ENCODE data around the gene TPPP3.

Gene TPPP3

DNA sequence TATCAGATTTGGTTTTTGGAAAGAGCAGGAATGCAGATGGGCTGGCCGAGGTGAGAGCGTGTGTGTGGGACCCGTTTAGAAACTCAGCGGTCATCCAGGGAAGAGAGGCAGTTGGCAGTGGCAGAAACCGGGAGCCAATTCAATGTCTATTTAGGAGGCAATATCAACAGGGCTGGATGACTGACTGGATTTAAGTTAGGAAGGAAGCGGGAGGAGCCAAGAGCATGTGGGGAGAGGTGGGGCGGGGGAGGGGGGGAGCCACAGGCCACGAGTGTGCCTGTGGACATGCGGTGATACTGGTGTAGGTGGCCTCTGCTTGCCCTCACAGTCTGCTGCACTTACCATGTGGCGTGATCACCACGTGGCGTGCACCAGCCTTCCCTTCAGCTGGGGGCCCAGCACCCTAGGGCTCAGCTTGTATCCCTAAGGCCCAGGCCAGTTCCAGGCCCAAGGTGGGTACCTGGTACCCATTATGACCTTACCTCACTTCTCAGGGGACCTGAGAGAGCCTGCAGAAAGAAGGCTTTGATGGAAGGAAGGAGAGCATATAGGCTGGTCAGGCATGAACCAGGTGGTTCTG, 10.8 kb upstream of the TPPP3 start:
- DNase-seq, result peak; percentile 5

DNA sequence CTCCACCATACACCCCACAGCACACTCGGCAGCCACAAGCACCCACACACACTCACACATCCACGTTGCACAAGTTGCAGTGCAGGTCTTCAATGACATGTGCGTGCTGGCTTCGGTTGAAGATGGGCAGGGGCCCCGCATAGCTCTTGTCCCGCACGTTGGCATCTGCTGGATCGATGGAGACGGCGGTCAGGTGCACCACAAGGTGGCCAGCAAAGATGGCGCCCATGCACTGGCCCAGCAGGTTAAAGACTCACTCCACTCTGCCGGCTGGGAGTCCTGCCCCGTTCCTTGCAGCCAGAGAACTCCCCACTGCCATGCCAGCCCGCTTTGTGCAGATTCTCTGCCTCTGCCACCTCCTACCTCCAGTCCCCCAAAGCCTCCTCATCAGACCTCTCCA, 7.6 kb upstream of the TPPP3 start:
- DNase-seq, result no peak

GRCh38 chr16:67399749-67400704, 6.7 kb upstream of the TPPP3 start:
- no peak for DNase-seq

DNA sequence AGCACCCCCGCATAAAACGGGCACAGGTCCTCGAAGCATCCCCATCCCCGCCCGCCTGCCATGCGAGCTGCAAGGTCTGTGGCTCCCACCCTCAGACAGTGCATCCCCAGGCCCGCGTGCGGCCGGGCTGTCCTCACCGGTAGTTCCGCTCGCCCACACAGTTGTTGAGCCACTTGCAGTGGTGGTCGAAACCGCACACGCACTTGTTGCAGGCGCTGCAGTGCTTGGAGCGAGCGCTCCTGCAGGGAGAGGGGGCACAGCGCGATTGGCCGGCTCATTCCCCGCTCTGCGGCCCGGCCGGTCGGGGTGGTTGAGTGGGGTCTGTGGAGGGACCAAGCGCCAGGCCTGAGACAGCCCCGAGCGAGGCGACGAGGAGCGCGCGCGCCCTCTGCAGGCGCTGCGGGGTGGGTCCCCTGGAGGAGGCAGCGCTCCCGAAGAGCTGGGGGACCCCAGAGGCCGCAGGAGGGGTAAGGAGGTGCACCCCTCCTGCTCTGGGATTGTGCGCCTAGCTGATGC, 6.0 kb upstream of the TPPP3 start:
- DNase-seq, result no peak

DNA sequence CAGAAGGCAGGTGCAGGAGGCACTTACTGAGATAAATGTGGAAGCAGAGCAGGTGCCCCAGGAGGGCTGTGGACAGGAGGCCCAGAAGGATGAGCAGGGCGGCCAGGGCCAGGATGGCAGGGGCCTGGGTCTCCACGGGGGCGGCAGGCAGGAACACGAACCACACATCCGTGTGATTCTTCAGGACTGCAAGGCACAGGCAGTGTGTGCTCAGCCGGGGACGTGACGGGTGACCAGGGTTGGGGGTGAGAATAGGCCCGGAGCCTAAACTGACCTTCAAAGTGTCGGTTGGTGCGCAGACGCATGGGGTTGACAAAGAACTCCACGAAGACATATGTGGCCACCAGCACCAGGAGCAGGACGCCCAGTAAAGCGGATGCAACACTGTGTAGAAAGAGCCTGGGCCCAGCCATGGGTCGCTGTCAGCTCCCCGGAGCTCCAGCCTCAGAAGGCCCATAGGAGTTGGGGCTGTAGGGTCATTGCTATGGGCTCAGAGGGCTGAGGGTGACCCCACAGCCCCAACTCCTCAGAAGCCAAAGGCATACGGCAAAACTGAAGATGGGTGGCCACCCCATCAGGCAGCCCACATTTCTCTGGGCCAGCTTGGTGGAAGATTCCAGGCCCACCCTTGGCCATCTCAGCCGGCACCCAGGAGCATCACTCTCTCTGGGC, 5.4 kb upstream of the TPPP3 start:
- DNase-seq, result no peak

DNA sequence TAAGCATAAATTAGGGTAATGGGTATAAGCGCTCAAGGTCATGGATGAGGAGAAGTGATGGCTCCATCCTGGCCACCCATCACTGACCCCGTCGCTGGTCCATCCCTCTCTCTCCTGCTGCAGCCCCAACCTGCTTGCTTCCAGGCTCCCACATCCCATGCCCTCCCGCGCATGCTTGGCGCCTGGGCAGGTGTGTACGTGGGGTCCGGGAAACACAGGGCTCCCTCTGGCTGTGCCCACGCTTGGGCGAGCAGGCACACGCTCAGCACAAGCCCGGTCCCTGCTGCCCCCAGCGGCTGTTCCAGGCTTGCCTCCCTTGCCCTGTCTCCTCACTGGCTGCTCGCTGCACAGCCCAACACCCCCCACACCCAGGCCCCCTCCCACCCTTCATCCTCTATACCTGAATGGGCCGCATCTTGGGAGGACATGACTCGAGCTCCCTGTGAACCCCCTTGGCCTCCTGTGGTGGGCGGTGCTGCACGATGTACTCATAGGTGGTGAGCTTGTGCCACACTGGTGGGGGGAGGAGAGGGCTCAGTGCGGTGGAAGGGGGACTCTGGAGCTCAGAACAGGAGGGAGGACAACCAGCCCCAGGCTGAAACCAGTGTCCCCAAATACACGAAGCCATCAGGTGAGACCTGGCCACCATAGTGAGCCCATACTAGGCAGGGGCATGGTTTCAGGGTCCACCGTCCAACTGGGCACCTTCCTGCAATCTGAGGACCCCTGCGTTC, 4.7 kb upstream of the TPPP3 start:
- no peak for DNase-seq

- no peak for DNase-seq
Measured at GRCh38 chr16:67397036-67397801, 3.9 kb upstream of the TPPP3 start.

DNA sequence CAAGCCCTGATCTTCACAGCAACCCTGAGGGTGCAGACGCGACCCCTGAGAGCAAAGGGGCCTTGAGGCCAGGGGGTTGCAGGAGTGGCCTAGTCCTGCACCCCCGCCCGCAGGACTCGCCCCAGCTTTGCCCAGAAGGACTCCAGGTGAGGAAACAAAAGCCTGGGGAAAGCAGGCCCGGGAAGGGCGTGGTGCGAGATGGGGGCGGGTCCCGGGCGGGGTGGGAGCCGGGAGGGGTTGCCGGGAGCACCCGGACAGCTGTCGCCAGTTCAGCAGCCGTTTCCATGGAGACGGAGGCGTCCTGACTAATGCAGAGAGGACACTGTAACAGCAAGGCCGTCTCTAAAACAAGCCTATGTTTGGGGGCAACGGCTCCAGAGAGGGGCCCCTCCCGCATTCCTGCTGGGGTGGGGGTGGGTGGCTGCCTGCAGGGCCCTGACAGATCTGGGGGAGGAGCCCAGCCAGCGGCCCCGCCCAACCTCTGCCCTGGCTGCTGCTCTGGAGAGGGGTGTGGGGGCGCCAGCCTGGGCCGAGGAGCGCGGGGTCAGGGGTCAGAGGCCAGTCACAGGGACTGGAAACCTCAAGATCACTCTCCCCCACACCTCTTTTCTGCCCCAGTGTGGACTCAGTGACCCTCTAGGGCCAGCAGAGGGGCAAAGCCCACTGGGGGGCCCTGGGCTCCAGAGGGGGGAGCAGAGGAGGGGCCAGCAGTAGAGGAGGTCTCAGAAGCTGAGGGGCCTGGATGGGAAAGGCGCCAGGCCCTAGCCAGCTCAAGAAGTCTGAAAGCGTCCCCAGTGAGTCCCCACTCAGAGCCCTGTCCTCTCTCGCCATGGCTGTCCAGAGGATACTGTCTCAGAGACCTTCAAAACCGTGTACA, 3.1 kb upstream of the TPPP3 start:
- DNase-seq, result no peak

DNA sequence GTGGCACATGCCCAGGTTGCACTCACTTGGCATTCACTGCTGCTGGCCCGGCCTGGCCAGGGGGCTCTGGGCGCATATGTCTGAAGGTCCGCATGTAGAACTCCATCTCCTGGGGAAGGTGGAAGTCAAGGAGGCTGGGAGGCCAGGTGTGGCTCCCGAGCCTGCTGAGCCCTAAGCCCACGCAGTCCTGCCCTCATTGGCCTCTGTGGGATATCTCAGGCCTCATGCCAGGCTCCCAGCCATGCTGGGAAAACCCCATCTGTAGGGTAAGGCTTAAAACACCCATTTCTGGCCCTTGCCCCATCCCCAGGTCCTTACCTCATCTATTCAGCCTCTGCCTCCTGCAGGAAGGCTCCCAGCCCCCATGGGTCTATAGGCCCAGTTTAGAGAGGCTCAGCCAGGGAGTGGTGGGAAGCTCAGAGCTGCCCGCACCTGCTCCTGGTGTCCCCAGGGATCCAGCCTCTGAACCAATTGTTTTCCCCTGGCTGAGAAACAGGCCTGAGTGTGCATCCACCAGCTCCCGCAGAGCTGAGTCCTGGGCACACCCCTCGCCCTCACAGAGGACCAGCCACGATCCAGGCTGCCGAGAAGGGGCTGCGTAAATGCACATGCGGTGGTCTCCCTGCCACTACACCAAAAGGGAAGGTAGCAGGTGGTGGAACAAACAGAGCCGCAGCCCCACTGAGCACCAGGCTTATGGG, 2.3 kb upstream of the TPPP3 start:
- no peak for DNase-seq

- DNase-seq, result no peak
Measured at GRCh38 chr16:67395105-67395457, 1.8 kb upstream of the TPPP3 start.

GRCh38 chr16:67394155-67395104, 1.1 kb upstream of the TPPP3 start:
- DNase-seq, result no peak

DNA sequence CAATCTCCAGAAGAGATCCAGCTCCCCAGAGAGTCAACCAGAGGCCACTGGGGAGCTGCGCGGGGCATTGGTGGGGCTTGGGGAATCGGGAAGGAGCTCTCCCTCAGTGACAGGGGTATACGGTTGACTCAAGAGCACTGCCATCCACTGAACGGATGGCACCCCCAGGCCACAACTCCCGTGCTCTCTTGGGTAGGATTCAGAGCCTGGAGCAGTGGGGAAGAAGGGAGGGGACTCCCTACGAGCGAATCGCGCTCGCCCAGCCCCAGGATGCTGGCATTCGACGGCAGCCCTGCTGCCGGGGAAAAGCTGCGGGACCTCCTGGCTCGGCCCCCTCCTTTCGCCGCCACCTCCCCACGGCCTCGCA, 473 bp upstream of the TPPP3 start:
- no peak for DNase-seq

DNA sequence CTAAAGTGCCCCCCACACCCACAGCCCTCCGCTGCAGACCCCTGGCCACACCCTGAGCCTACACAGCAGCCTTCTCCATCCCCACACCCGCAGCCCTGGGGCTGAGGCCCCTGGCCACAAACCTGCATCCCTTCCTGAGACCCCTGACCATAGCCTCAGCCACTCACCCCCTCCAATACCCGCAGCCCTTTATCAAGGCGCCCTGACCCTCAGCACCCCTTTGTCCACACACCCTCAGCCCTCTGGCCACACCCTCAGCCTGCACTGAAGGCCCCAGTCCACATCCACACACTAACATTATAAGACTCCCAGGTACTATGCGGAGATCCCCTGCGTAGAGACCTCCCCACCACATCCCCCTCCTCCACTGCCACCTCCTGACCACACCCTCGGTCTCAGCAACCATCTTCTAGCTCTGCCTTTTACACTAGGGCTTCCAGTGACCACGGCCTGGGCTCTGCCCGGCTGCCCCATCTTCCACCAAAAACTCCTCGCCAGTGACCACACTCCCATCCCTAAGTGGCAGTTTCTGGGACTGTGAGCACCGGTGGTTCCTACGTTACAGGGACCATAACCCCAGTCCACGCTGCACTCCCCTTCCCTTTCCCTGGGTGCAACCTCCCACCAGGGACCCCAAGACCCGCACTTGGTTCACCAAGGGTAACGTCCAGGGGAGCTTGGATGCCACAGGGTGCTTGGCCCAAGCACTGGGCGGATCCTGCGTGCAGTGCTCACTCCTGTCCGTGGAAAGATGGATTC, 818 bp downstream of the TPPP3 start:
- no peak for DNase-seq

- no peak for DNase-seq
Measured at GRCh38 chr16:67391424-67392300, 1.6 kb downstream of the TPPP3 start.

GRCh38 chr16:67390816-67391423, 2.4 kb downstream of the TPPP3 start:
- no peak for DNase-seq

- DNase-seq, result peak; percentile 5
Measured at GRCh38 chr16:67389911-67390815, 3.1 kb downstream of the TPPP3 start.
